Spleen (tissue), 11 donors: ENCODE measurements around the gene ABHD17B. TPM values are rescaled to one million over a fixed set of nuclear protein-coding genes. Genes with fewer than 3 reads are reported as not detected.

ENCODE experiments used
- DNase-seq: peaks from one replicate; pipeline ENCODE4 v3.0.0-alpha.2; 2020
- H3K27ac ChIP-seq, 8 donors: fragments of 200-600 bp; sonication (generic) in 7 of 8; 1 replicate in 4 of 8; 2 replicates in 4 of 8; pipeline versions ENCODE4 v1.5.0 to v1.8.0; 2016 to 2021; ENCODE audit warnings: inconsistent platforms in 4 of 8, mild to moderate bottlenecking in 4 of 8, moderate library complexity in 1 of 8
- H3K27me3 ChIP-seq, 7 donors: fragments of 200-600 bp; sonication (generic) in 6 of 7; replicated peaks in 1 of 7; 1 replicate in 4 of 7; 2 replicates in 3 of 7; pipeline versions ENCODE4 v1.5.0 to v1.8.0; 2016 to 2021; ENCODE audit warnings: inconsistent platforms in 3 of 7, mild to moderate bottlenecking in 1 of 7
- H3K36me3 ChIP-seq, 6 donors: fragments of 200-600 bp; sonication (generic) in 5 of 6; 1 replicate in 4 of 6; 2 replicates in 2 of 6; pipeline versions ENCODE4 v1.5.0 to v1.8.0; 2016 to 2021; ENCODE audit warnings: inconsistent platforms in 2 of 6
- H3K4me1 ChIP-seq, 6 donors: fragments of 200-600 bp; sonication (generic) in 5 of 6; 1 replicate in 3 of 6; 2 replicates in 3 of 6; pipeline versions ENCODE4 v1.5.0 to v1.8.0; 2016 to 2021; ENCODE audit warnings: inconsistent platforms in 3 of 6
- H3K4me3 ChIP-seq, 8 donors: fragments of 200-600 bp; sonication (generic) in 7 of 8; 1 replicate in 4 of 8; 2 replicates in 4 of 8; pipeline versions ENCODE4 v1.5.0 to v1.8.0; 2016 to 2021; ENCODE audit warnings: inconsistent platforms in 4 of 8, mild to moderate bottlenecking in 4 of 8, moderate library complexity in 2 of 8
- H3K9me3 ChIP-seq, 8 donors: fragments of 200-600 bp; sonication (generic) in 7 of 8; 1 replicate in 4 of 8; 2 replicates in 4 of 8; pipeline versions ENCODE4 v1.5.0 to v1.8.0; 2016 to 2021; ENCODE audit warnings: inconsistent platforms in 4 of 8
- POLR2A ChIP-seq, 3 donors: fragments of 450-650 bp; IDR thresholded peaks; one replicate each; pipeline ENCODE4 v1.5.1; 2017; ENCODE audit warnings: antibody characterized with exemption in 3 of 3, mild to moderate bottlenecking in 1 of 3
- POLR2AphosphoS5 ChIP-seq, 3 donors: sonication (generic); formaldehyde crosslinking; IDR thresholded peaks; one replicate each; pipeline ENCODE4 v1.5.1; 2017; ENCODE audit warnings: antibody characterized with exemption in 3 of 3
- WGBS, 5 donors: extraction: QIAGEN DNeasy Blood & Tissue Kit in 3 of 5; methylation state at CpG; one replicate each; pipeline versions ENCODE4 v1.1.5 to v1.1.7; 2013 to 2018; 5-methylcytosine and 5-hydroxymethylcytosine counted together
- intact Hi-C: fragments of 100-400 bp; cut with DNase I; formaldehyde crosslinking; loops from one replicate; pipeline ENCODE4 v1.15.0; 2023; ENCODE audit warnings: low total_unique reads
- polyA plus RNA-seq, 3 donors: library from polyadenylated mRNA; stranded (reverse); fragments of 200-250 nt; gene quantifications; one replicate each; pipeline ENCODE4 v1.2.1, GENCODE V29; 2013
- total RNA-seq, 7 donors: library from RNA; depleted of rRNA in 3 of 7; stranded (reverse); fragments of >200 nt in 3 of 7; fragmentation: NEBNext Ultra II Directional in 4 of 7; extraction: Animal tissue kit (Norgen Biotek cat#: 25700) in 4 of 7; gene quantifications; one replicate each; pipeline versions ENCODE4 v1.1.0 to v1.2.1, GENCODE V29; 2016 to 2021
- TF ChIP-seq, protein P1 (sequence below), 11 experiments: fragments of 200-600 bp in 7 of 11; fragments of 450-650 bp in 4 of 11; sonication (generic) in 4 of 11; IDR thresholded peaks in 8 of 11; conservative IDR thresholded peaks in 3 of 11; 1 replicate in 7 of 11; 2 replicates in 4 of 11; pipeline versions ENCODE4 v1.4.0 to v1.8.0; 2016 to 2021; ENCODE audit warnings: antibody characterized with exemption in 11 of 11, inconsistent platforms in 4 of 11, mild to moderate bottlenecking in 1 of 11
- donor health status: healthy with polysubstance abuse.
- donor health status: DM: no; HTN: no; CAD: no; lungs with moderate emphysema.
- donor health status: DM: no; HTN: no; CAD: no.
- donor health status: Bipolar disorder and iron deficiency.
- donor health status: healthy.
- donor health status: DM: no; HTN: no; CAD: no.
- donor health status: DM: yes; HTN: yes; CAD: no.

Gene ABHD17B
- total and polyA plus RNA-seq, 10 donors: 3.6 to 26.6 (median 15.6) TPM

DNA sequence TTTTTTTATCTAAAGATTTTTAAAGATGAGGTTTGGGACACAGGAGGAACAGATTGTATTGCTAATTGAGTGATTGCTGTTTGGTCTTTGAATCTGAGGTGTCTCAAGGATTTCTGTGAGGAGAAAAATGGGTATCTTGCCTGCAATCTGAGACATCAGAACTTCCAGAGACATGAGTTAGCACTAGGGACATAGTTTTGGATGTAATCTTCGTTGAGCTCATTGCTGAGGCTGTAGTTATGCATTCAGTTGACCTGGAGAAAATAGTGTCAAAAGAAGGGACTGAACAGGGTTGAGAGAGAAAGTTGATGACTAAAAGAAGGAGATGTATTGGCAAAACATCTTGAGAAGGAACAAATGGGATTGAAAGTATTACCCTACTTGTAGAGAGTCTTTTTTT lies 25.1 kb upstream of the ABHD17B start:
- no peak for TF ChIP-seq POLR2AphosphoS5 (IDR thresholded peaks at IDR 0.05)
- no peak for TF ChIP-seq POLR2A (IDR thresholded peaks at IDR 0.05)
- TF ChIP-seq, protein P1, sequence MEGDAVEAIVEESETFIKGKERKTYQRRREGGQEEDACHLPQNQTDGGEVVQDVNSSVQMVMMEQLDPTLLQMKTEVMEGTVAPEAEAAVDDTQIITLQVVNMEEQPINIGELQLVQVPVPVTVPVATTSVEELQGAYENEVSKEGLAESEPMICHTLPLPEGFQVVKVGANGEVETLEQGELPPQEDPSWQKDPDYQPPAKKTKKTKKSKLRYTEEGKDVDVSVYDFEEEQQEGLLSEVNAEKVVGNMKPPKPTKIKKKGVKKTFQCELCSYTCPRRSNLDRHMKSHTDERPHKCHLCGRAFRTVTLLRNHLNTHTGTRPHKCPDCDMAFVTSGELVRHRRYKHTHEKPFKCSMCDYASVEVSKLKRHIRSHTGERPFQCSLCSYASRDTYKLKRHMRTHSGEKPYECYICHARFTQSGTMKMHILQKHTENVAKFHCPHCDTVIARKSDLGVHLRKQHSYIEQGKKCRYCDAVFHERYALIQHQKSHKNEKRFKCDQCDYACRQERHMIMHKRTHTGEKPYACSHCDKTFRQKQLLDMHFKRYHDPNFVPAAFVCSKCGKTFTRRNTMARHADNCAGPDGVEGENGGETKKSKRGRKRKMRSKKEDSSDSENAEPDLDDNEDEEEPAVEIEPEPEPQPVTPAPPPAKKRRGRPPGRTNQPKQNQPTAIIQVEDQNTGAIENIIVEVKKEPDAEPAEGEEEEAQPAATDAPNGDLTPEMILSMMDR (IDR thresholded peaks at IDR 0.05 in 8 of 11, conservative IDR thresholded peaks at IDR 0.05 in 3 of 11): no peak
- Histone ChIP-seq H3K27me3 (no peaks in the 10 kb centered on the region), H3K27ac (no peak overlapping the region), H3K4me3 (no peak overlapping the region), H3K4me1 (peaks cover 0 to 23% (median 0%) of the 10 kb centered on the region in 6 donors), H3K9me3 (no peaks in the 10 kb centered on the region), H3K36me3 (no peaks in the 10 kb centered on the region)
- WGBS, 5 donors: 59 to 92% (median 75%) methylated on average over 1 of the region's 1 CpG
- DNase-seq: no peak
- intact Hi-C loops: no loop called here

DNA sequence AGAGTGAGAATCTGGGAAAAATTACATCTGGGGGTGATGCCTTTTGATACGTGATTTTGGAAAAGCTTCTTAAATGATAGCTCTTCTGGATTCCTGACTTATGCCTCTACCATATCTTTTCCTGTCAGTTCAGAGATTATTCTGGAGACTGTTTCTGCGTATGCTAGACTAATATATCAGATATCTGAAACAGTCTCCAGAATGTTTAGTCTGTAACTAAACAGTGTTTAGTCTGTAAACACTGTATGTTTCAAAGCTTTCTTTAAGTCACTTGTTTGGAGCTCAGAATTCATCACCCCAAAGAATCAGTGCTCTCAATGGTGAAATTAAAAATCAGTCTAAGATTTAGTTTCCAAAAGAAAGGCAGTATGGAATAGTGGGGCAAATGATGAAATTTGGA lies 20.2 kb upstream of the ABHD17B start:
- H3K4me1 ChIP-seq: peaks cover 0 to 8% (median 0%) of the 10 kb centered on the region in 6 donors
- no peak for DNase-seq
- H3K27me3 ChIP-seq: no peaks in the 10 kb centered on the region
- no peaks in the 10 kb centered on the region for H3K36me3 ChIP-seq
- TF ChIP-seq POLR2A (IDR thresholded peaks at IDR 0.05): no peak
- TF ChIP-seq, protein P1 (IDR thresholded peaks at IDR 0.05 in 8 of 11, conservative IDR thresholded peaks at IDR 0.05 in 3 of 11): no peak
- no peak for TF ChIP-seq POLR2AphosphoS5 (IDR thresholded peaks at IDR 0.05)
- intact Hi-C loops: no loop called here
- no peak overlapping the region for H3K27ac ChIP-seq
- no peak overlapping the region for H3K4me3 ChIP-seq
- no peaks in the 10 kb centered on the region for H3K9me3 ChIP-seq
- 96 to 98% (median 96%) methylated on average over 2 of the region's 2 CpGs for WGBS, 5 donors

DNA sequence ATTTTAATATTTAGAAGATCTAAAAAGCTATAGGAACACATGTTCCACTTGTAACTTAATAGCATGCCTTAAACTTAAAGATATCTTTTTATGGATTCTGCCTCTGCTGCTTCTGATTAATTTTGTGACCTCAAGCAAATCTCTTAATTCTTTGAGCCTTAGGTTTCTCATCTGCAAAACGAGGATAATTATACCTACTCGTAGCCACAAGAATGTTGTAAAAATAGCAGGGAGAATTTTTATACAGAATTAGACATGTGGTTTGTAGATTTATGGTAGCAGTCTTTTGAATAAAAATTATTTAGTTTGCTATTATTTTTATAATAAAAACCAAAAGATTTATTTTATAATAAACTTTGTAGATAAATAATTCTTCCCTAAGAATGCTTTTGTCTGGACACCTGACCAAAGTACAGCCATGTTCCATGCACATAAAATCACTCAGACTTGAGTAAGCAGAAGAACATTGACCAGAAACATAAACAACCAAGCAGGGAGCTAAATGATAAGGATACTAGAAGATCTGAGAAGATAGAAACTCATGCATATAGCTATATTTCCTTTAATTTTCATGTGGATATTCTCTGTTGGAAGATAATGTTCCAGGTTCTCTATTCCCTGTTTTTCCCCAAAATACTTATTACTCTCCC lies 18.9 kb upstream of the ABHD17B start:
- intact Hi-C loops: no loop called here
- Histone ChIP-seq H3K27ac (no peak overlapping the region), H3K36me3 (no peaks in the 10 kb centered on the region), H3K4me1 (no peaks in the 10 kb centered on the region), H3K9me3 (no peaks in the 10 kb centered on the region), H3K27me3 (no peaks in the 10 kb centered on the region), H3K4me3 (no peak overlapping the region)
- 63 to 81% (median 77%) methylated on average over 2 of the region's 2 CpGs for WGBS, 5 donors
- TF ChIP-seq, protein P1 (IDR thresholded peaks at IDR 0.05 in 8 of 11, conservative IDR thresholded peaks at IDR 0.05 in 3 of 11): no peak
- TF ChIP-seq POLR2A (IDR thresholded peaks at IDR 0.05): no peak
- DNase-seq: no peak

DNA sequence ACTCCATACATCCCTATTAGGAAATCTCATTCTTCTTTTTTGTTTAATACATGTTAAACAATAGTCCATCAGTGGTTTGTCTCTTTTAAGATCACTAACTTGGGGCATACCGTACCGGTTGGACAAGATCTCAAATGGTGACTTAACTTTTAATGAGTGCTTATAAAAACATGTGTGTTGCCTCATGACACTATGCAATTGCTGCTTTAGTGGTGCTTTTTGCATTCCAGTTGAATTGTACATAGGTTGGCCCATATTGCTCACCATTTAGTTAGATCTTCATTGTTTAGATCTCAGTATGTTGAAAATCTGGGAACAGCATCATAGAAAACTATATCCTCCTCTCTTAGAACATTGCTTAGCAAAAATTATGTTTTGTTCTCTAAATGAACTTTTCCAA lies 18.2 kb upstream of the ABHD17B start:
- no peak overlapping the region for H3K4me3 ChIP-seq
- H3K27me3 ChIP-seq: no peaks in the 10 kb centered on the region
- no peak for DNase-seq
- 94 to 99% (median 98%) methylated on average over 2 of the region's 2 CpGs for WGBS, 5 donors
- H3K27ac ChIP-seq: no peak overlapping the region
- intact Hi-C loops: no loop called here
- H3K4me1 ChIP-seq: no peaks in the 10 kb centered on the region
- no peak for TF ChIP-seq POLR2A (IDR thresholded peaks at IDR 0.05)
- TF ChIP-seq, protein P1 (IDR thresholded peaks at IDR 0.05 in 8 of 11, conservative IDR thresholded peaks at IDR 0.05 in 3 of 11): no peak
- no peak for TF ChIP-seq POLR2AphosphoS5 (IDR thresholded peaks at IDR 0.05)
- no peaks in the 10 kb centered on the region for H3K9me3 ChIP-seq
- H3K36me3 ChIP-seq: no peaks in the 10 kb centered on the region
